K562 (cell line): ENCODE results near the gene CAPZB. TPM values are rescaled to one million over a fixed set of nuclear protein-coding genes. Genes with fewer than 3 reads are reported as not detected.

Source experiments
- ATAC-seq: fragments of 200-7000 bp; cut with Tn5 transposase; 3 replicates; pipeline ENCODE4 v1.9.1; 2020; ENCODE audit warnings: moderate library complexity
- BruUV-seq: library from RNA; stranded (reverse); fragments of 400-500 nt; replicated peaks from 2 replicates; lab custom pipeline; 2021; lab: Mats Ljungman, UMichigan
- CTCF ChIA-PET: fragments of 300-600 bp; formaldehyde crosslinking; extraction: SDS; loops from one replicate; lab custom pipeline; 2021; ENCODE audit warnings: low intra/inter-chr PET ratio; lab: Yijun Ruan, JAX
- POLR2A ChIA-PET: fragments of 300-600, 350-650 bp; sonication (Branson Sonifier 250); formaldehyde crosslinking; extraction: SDS; loops from one replicate; lab custom pipeline; 2021; ENCODE audit warnings: antibody characterized with exemption, inconsistent platforms; lab: Yijun Ruan, JAX
- DNase-seq, 4 experiments: peaks; one replicate each; pipeline versions ENCODE4 v3.0.0 to v3.0.0-alpha.2; 2011 to 2018; ENCODE audit warnings: low spot score in 3 of 4, mixed read lengths in 3 of 4; ENCODE audit errors: extremely low read depth in 1 of 4
- FAIRE-seq: peaks from 2 replicates; lab custom pipeline; 2011; peaks lifted over from hg19 to GRCh38; lab: Jason Lieb, UNC
- H2AFZ ChIP-seq: 2 replicates; pipeline ENCODE4 v1.6.0; 2011; ENCODE audit warnings: low read depth, low read length, control low read depth, inconsistent platforms
- H3K27ac ChIP-seq: fragments of 200-600 bp; 3 replicates; pipeline ENCODE4 v1.8.0; 2011; ENCODE audit warnings: low read depth, mild to moderate bottlenecking, control low read depth, inconsistent platforms, low read length, moderate library complexity, mixed read lengths; ENCODE audit errors: extremely low read depth
- H3K27me3 ChIP-seq, 2 experiments: fragments of 300-600 bp in 1 of 2; 2 replicates in 1 of 2; 3 replicates in 1 of 2; pipeline versions ENCODE4 v1.6.0 to v1.8.0; 2011; ENCODE audit warnings: inconsistent platforms in 2 of 2, low read length in 2 of 2, mild to moderate bottlenecking in 1 of 2, mixed read lengths in 1 of 2, moderate library complexity in 1 of 2; ENCODE audit not compliant: control insufficient read depth in 2 of 2, insufficient read depth in 2 of 2
- H3K36me3 ChIP-seq: fragments of 300-600 bp; 3 replicates; pipeline ENCODE4 v1.8.0; 2011; ENCODE audit warnings: mild to moderate bottlenecking, low read length, inconsistent platforms; ENCODE audit not compliant: control insufficient read depth, insufficient read depth
- H3K4me1 ChIP-seq, 2 experiments: fragments of 200-600 bp in 1 of 2; replicated peaks in 1 of 2; 2 replicates in 1 of 2; 3 replicates in 1 of 2; pipeline versions ENCODE4 v1.5.1 to v1.8.0; 2011; ENCODE audit warnings: inconsistent platforms in 2 of 2, low read length in 2 of 2, mild to moderate bottlenecking in 1 of 2, mixed read lengths in 1 of 2, moderate library complexity in 1 of 2; ENCODE audit not compliant: control insufficient read depth in 2 of 2, insufficient read depth in 2 of 2
- H3K4me2 ChIP-seq: 2 replicates; pipeline ENCODE4 v1.6.1; 2011; ENCODE audit warnings: low read length, control low read depth, inconsistent platforms, mixed read lengths; ENCODE audit not compliant: insufficient read depth
- H3K4me3 ChIP-seq: fragments of 200-600 bp; sonication (generic), shearing (Covaris generic); 2 replicates; pipeline ENCODE4 v1.5.1; 2016; ENCODE audit warnings: control low read depth, inconsistent platforms
- H3K79me2 ChIP-seq: fragments of 200-600 bp; 3 replicates; pipeline ENCODE4 v1.8.0; 2011; ENCODE audit warnings: low read length, inconsistent platforms; ENCODE audit not compliant: control insufficient read depth, insufficient read depth
- H3K9ac ChIP-seq, 2 experiments: 2 replicates each; pipeline versions ENCODE4 v1.6.0 to v1.6.1; 2011; ENCODE audit warnings: low read depth in 2 of 2, low read length in 2 of 2, control low read depth in 1 of 2, inconsistent platforms in 1 of 2, mild to moderate bottlenecking in 1 of 2, mixed read lengths in 1 of 2; ENCODE audit not compliant: insufficient read depth in 1 of 2
- H3K9me1 ChIP-seq: one replicate; pipeline ENCODE4 v1.6.0; 2011; ENCODE audit warnings: inconsistent platforms, mild to moderate bottlenecking, low read length, moderate library complexity; ENCODE audit not compliant: control insufficient read depth, insufficient read depth
- H3K9me3 ChIP-seq: replicated peaks from 2 replicates; pipeline ENCODE4 v1.5.1; 2011; ENCODE audit warnings: low read depth, low read length, inconsistent platforms; ENCODE audit not compliant: control insufficient read depth, insufficient read depth
- H4K20me1 ChIP-seq: replicated peaks from 2 replicates; pipeline ENCODE4 v1.6.1; 2011; ENCODE audit warnings: low read length, inconsistent platforms, mixed read lengths; ENCODE audit not compliant: control insufficient read depth, insufficient read depth
- CBX5 ChIP-seq: IDR thresholded peaks from 2 replicates; pipeline ENCODE4 v1.6.1; 2014; ENCODE audit warnings: low read depth, borderline replicate concordance
- EZH2 ChIP-seq: IDR thresholded peaks from 2 replicates; pipeline ENCODE4 v1.6.1; 2012; ENCODE audit warnings: low read depth, mild to moderate bottlenecking, inconsistent platforms, low read length, borderline replicate concordance
- SMARCE1 ChIP-seq: fragments of 450-650 bp; IDR thresholded peaks from 2 replicates; pipeline ENCODE4 v1.7.1; 2016; ENCODE audit warnings: mild to moderate bottlenecking
- ZNF449 ChIP-seq: fragments of 250-450 bp; sonication (Bioruptor Pico); IDR thresholded peaks from 2 replicates; pipeline ENCODE4 v1.8.0; 2022; ENCODE audit warnings: moderate library complexity, mild to moderate bottlenecking, inconsistent platforms
- WGBS: fragments of 100-300 bp; shearing (Covaris generic); methylation state at CpG from one replicate; pipeline ENCODE4 v1.1.6; 2016; ENCODE audit warnings: low coverage, mixed read lengths; ENCODE audit not compliant: insufficient coverage; ENCODE audit errors: missing lambda C conversion rate; 5-methylcytosine and 5-hydroxymethylcytosine counted together
- in situ Hi-C: fragments of 300-500 bp; cut with MboI; formaldehyde crosslinking; loops from 4 replicates; pipeline ENCODE4 v1.15.0; 2018; ENCODE audit warnings: inconsistent platforms, mixed read lengths
- intact Hi-C: fragments of 100-400 bp; cut with micrococcal nuclease; formaldehyde crosslinking; loops from 2 replicates; pipeline ENCODE4 v1.14.2; 2022
- polyA plus RNA-seq, 8 experiments: library from polyadenylated mRNA; depleted of rRNA in 4 of 8; stranded (reverse) in 5 of 8; unstranded in 3 of 8; fragments of >200 nt; fragmentation: Nextera tagmentation in 2 of 8; fragmentation: Illumina TruSeq in 1 of 8; extraction: Ambion mirVana in 2 of 8; extraction: Trizol in 1 of 8; gene quantifications; 2 replicates each; pipeline versions ENCODE4 v1.2.1 to v1.2.3, GENCODE V29; 2011 to 2014; ENCODE audit warnings: inconsistent platforms in 1 of 8, missing spikeins in 1 of 8
- total RNA-seq, 7 experiments: library from RNA; depleted of rRNA in 6 of 7; stranded (reverse); fragments of >200 nt in 6 of 7; fragmentation: Illumina TruSeq in 2 of 7; extraction: Trizol in 2 of 7; gene quantifications; 2 replicates each; pipeline versions ENCODE4 v1.2.1 to v1.2.3, GENCODE V29; 2011 to 2021; ENCODE audit warnings: low replicate concordance in 1 of 7

The CAPZB gene
- total and polyA plus RNA-seq, 9 of the 15 experiments (the other 6 are each of a cell fraction or from before 2014, with no cell fraction given), result 57.6 to 297 (median 125) TPM

DNA sequence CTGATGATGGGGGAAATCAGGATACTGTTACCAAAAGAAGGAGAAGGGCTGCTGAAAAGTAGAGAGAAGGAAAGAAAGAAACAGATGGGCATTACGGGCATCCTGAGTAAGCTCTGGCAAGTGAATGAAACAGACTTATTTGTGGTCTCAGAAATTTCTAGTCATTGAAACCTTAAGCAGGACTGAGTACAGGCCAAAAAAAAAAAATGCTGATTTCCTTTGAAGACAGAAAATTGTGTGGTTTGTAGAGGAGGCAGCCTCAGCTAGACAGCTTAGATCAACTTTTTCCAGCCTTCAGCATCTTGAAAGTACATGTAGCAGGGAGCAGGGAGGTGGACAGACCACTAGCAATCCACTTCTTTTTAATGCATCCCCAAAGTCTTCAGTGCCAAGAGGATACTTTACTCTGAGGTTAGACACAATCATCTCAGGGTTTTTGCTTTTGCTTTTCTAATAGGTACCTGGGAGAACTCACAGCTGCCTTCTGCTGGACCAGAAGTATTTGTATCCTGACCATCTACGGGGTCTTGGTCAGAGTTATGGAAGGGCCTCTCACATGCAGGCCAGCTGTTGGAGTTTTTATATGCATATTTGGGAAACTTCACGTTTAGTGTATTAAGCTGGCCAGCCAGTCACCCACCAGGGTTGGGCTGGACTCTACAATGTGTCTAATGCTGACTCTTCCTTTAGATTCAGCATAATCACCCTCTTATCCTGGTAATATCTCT, 10.6 kb upstream of the CAPZB start:
- no TSS peak for BruUV-seq
- Histone ChIP-seq H3K4me1 (no peaks in the 10 kb centered on the region), H2AFZ (peak overlapping the region; percentile 43), H3K79me2 (no peaks in the 10 kb centered on the region), H3K27me3 (no peaks in the 10 kb centered on the region; a peak in 1 of 5 replicates), H3K9me3 (no peaks in the 10 kb centered on the region), H3K4me2 (no peak overlapping the region), H3K36me3 (no peaks in the 10 kb centered on the region), H3K9me1 (no peaks in the 10 kb centered on the region), H3K9ac (no peak overlapping the region), H3K4me3 (no peak overlapping the region), H4K20me1 (no peaks in the 10 kb centered on the region), H3K27ac (no peak overlapping the region)
- ATAC-seq, result no peak
- no peak for FAIRE-seq
- DNase-seq, result no peak
- no peak for TF ChIP-seq SMARCE1
- TF ChIP-seq CBX5, result no peak
- peak; percentile 95; the same call in 1 of the 2 replicates for TF ChIP-seq ZNF449 (CRISPR knock-in tag)
- TF ChIP-seq EZH2, result no peak
- 32% methylated on average over 3 of the region's 3 CpGs for WGBS
- CTCF ChIA-PET, result no interaction called here
- intact Hi-C loops (no loop called here), in situ Hi-C loops (no loop called here)
- POLR2A ChIA-PET, result interaction anchor here (0.5 to 1.1 kb wide), 3 partner anchors 17 to 83 kb away, joined by 3 to 4 read pairs (median 3); no protein-coding TSS in a partner anchor
